Measurements from ENCODE around the gene ABR. TPM values are rescaled to one million over a fixed set of nuclear protein-coding genes. Genes with fewer than 3 reads are reported as not detected.

Gene ABR
- total and polyA plus RNA-seq, 10 donors = 18.5 to 183 (median 121) TPM

DNA sequence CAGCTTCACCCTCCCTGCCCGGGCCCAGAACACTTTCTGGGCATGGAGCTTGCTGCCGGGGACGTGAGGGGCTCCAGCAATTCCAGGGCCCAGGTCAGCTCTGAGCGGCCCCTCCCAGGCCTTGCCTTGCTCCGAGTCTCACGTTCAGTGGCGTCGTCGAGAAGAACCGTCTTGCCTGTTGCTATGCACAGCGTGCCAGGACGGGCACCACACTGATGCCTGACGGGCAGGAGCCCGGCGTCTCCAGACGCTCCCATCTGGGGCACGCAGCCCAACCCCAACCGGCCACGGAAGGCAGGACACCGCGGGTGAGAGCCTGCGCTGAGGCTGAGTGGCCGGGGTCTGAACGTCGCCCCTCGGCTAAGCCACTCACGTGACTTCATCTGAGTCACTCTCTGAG lies 155.7 kb downstream of the ABR start:
- intact Hi-C loops (cut with DNase I; ENCODE audit: low total_unique reads) = no loop called here
- Histone ChIP-seq H3K36me3 (peaks cover 0 to 92% (median 15%) of the 10 kb centered on the region in 6 donors), H3K27me3 (replicated peaks in 1 of 7) (no peaks in the 10 kb centered on the region), H3K27ac (no peak overlapping the region), H3K4me3 (no peak overlapping the region), H3K4me1 (peaks cover 0 to 13% (median 2%) of the 10 kb centered on the region in 6 donors), H3K9me3 (no peaks in the 10 kb centered on the region)
- no peak for DNase-seq
- TF ChIP-seq, protein P1, sequence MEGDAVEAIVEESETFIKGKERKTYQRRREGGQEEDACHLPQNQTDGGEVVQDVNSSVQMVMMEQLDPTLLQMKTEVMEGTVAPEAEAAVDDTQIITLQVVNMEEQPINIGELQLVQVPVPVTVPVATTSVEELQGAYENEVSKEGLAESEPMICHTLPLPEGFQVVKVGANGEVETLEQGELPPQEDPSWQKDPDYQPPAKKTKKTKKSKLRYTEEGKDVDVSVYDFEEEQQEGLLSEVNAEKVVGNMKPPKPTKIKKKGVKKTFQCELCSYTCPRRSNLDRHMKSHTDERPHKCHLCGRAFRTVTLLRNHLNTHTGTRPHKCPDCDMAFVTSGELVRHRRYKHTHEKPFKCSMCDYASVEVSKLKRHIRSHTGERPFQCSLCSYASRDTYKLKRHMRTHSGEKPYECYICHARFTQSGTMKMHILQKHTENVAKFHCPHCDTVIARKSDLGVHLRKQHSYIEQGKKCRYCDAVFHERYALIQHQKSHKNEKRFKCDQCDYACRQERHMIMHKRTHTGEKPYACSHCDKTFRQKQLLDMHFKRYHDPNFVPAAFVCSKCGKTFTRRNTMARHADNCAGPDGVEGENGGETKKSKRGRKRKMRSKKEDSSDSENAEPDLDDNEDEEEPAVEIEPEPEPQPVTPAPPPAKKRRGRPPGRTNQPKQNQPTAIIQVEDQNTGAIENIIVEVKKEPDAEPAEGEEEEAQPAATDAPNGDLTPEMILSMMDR (IDR thresholded peaks at IDR 0.05 in 8 of 11, conservative IDR thresholded peaks at IDR 0.05 in 3 of 11) = no peak
- TF ChIP-seq POLR2AphosphoS5 (IDR thresholded peaks at IDR 0.05) = peak in 1 of 3 donors; percentile 18
- 93 to 97% (median 95%) methylated on average over 24 to 27 of the region's 27 CpGs for WGBS, 5 donors

GRCh38 chr17:1022278-1023024 lies 157.3 kb downstream of the ABR start:
- no peak overlapping the region for H3K27ac ChIP-seq
- WGBS, 5 donors = 83 to 90% (median 89%) methylated on average over 22 to 32 of the region's 32 CpGs
- TF ChIP-seq, protein P1 (IDR thresholded peaks at IDR 0.05 in 8 of 11, conservative IDR thresholded peaks at IDR 0.05 in 3 of 11) = no peak
- peak in 1 of 3 donors; percentile 37 for TF ChIP-seq POLR2AphosphoS5 (IDR thresholded peaks at IDR 0.05)
- intact Hi-C loops (cut with DNase I; ENCODE audit: low total_unique reads) = no loop called here
- H3K4me3 ChIP-seq = no peak overlapping the region
- H3K36me3 ChIP-seq = peaks cover 0 to 87% (median 12%) of the 10 kb centered on the region in 6 donors
- DNase-seq = no peak
- H3K9me3 ChIP-seq = no peaks in the 10 kb centered on the region
- H3K4me1 ChIP-seq = peaks cover 0 to 13% (median 2%) of the 10 kb centered on the region in 6 donors
- H3K27me3 ChIP-seq (replicated peaks in 1 of 7) = no peaks in the 10 kb centered on the region

DNA sequence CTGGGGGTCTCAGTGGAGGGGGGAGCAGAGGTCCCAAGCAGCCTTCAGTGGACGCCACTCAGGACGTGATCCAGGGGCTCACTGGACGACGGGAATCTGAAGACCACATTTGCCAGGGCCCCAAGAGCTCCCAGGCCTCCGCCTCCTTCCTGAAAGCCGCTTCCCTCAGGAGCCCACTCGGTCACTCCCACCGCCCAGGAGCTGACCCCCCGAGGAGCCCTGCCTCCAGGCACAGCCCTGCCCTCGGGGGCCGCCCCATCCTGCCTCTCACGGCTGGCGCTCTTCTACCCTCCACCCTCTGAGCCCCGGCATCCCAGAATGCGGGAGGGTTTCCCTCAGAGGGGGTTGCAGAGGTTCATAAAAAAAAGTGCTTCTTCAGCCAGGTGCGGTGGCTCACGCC lies 158.6 kb downstream of the ABR start:
- DNase-seq = no peak
- TF ChIP-seq POLR2A (IDR thresholded peaks at IDR 0.05) (no peak), POLR2AphosphoS5 (IDR thresholded peaks at IDR 0.05) (no peak)
- TF ChIP-seq, protein P1 (IDR thresholded peaks at IDR 0.05 in 8 of 11, conservative IDR thresholded peaks at IDR 0.05 in 3 of 11) = no peak
- 82 to 96% (median 90%) methylated on average over 17 of the region's 17 CpGs for WGBS, 5 donors
- H3K27ac ChIP-seq = no peak overlapping the region
- no peaks in the 10 kb centered on the region for H3K9me3 ChIP-seq
- no peak overlapping the region for H3K4me3 ChIP-seq
- intact Hi-C loops (cut with DNase I; ENCODE audit: low total_unique reads) = no loop called here
- H3K4me1 ChIP-seq = peaks cover 0 to 13% (median 2%) of the 10 kb centered on the region in 6 donors
- no peaks in the 10 kb centered on the region for H3K27me3 ChIP-seq (replicated peaks in 1 of 7)
- H3K36me3 ChIP-seq = peaks cover 0 to 85% (median 8%) of the 10 kb centered on the region in 6 donors

DNA sequence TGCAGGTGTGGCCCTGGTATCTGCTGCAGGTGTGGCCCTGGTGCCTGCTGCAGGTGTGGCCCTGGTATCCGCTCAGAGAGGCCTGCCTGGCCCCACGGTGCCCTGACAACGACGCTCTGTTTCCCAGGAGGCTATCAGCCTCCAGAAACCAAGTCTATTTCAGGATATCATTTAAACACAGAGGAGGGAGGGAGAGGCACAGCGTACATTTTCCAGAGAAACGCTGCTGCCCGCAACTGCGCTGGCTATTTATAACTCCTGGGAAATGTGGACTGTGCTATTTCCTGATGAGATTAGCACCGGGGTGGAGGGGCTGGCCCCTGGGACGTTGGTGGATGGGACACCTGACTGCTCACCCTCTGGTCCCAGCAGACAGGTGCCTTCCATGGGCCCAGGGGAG lies 160.3 kb downstream of the ABR start:
- Histone ChIP-seq H3K27ac (no peak overlapping the region), H3K4me3 (no peak overlapping the region), H3K4me1 (peaks cover 0 to 13% (median 2%) of the 10 kb centered on the region in 6 donors), H3K36me3 (peaks cover 0 to 88% (median 6%) of the 10 kb centered on the region in 6 donors), H3K9me3 (no peaks in the 10 kb centered on the region), H3K27me3 (replicated peaks in 1 of 7) (no peaks in the 10 kb centered on the region)
- TF ChIP-seq, protein P1 (IDR thresholded peaks at IDR 0.05 in 8 of 11, conservative IDR thresholded peaks at IDR 0.05 in 3 of 11) = no peak
- TF ChIP-seq POLR2A (IDR thresholded peaks at IDR 0.05) (no peak), POLR2AphosphoS5 (IDR thresholded peaks at IDR 0.05) (no peak)
- intact Hi-C loops (cut with DNase I; ENCODE audit: low total_unique reads) = no loop called here
- WGBS, 5 donors = 58 to 77% (median 76%) methylated on average over 10 of the region's 10 CpGs
- DNase-seq = no peak

Measured in spleen (tissue), 11 donors.